Ascending aorta (tissue), 2 donors: Measurements from ENCODE around the gene RCBTB2. TPM values are rescaled to one million over a fixed set of nuclear protein-coding genes. Genes with fewer than 3 reads are reported as not detected.

Experiments
- DNase-seq, 2 donors: peaks; one replicate each; pipeline ENCODE4 v3.0.0-alpha.2; 2019; ENCODE audit warnings: low spot score in 2 of 2
- H3K27ac ChIP-seq, 2 donors: fragments of 200-600 bp; sonication (generic); one replicate each; pipeline ENCODE4 v1.5.1; 2016 to 2017; ENCODE audit warnings: mild to moderate bottlenecking in 1 of 2
- H3K27me3 ChIP-seq: fragments of 200-600 bp; sonication (generic); one replicate; pipeline ENCODE4 v1.5.1; 2017
- H3K36me3 ChIP-seq, 2 donors: fragments of 200-600 bp; sonication (generic); one replicate each; pipeline ENCODE4 v1.5.1; 2016
- H3K4me1 ChIP-seq, 2 donors: fragments of 200-600 bp; sonication (generic); one replicate each; pipeline ENCODE4 v1.5.1; 2016 to 2017; ENCODE audit warnings: mild to moderate bottlenecking in 1 of 2
- H3K4me3 ChIP-seq, 2 donors: fragments of 200-600 bp; sonication (generic); one replicate each; pipeline ENCODE4 v1.5.1; 2016 to 2017; ENCODE audit warnings: mild to moderate bottlenecking in 1 of 2
- H3K9me3 ChIP-seq, 2 donors: fragments of 200-600 bp; sonication (generic); one replicate each; pipeline ENCODE4 v1.5.1; 2016
- CTCF ChIP-seq, 3 experiments: fragments of 200-600 bp in 2 of 3; fragments of 450-650 bp in 1 of 3; sonication (generic) in 2 of 3; IDR thresholded peaks; one replicate each; pipeline ENCODE4 v1.5.1; 2016 to 2019; ENCODE audit warnings: antibody characterized with exemption in 3 of 3, mild to moderate bottlenecking in 1 of 3, moderate library complexity in 1 of 3
- intact Hi-C: fragments of 100-400 bp; cut with DNase I; formaldehyde crosslinking; loops from one replicate; pipeline ENCODE4 v1.15.1; 2023
- total RNA-seq: library from RNA; depleted of rRNA; stranded (reverse); fragments of >200 nt; gene quantifications from one replicate; pipeline ENCODE4 v1.1.0, GENCODE V29; 2016

Gene RCBTB2
- total RNA-seq, 1 donor from 2014 or later, result 1.8 TPM

- Histone ChIP-seq H3K4me3 (no peak overlapping the region), H3K9me3 (no peaks in the 10 kb centered on the region), H3K27ac (peak overlapping the region in 1 of 2 donors; percentile 50), H3K27me3 (no peaks in the 10 kb centered on the region), H3K4me1 (peaks cover 5 to 38% of the 10 kb centered on the region in 2 donors), H3K36me3 (no peaks in the 10 kb centered on the region)
- DNase-seq, result no peak
- intact Hi-C loops, result no loop called here
- TF ChIP-seq CTCF (IDR thresholded peaks at IDR 0.05), result no peak
Observed at GRCh38 chr13:48443442-48444208, 89.3 kb downstream of the RCBTB2 start.

Other genes starting within 250 kb of the RCBTB2 start
- gene RB1, start 229.3 kb downstream of the RCBTB2 start, total RNA-seq, result 10.6 TPM
- 35.7 TPM for gene LPAR6, start 120.0 kb downstream of the RCBTB2 start, total RNA-seq
- 1.2 TPM for gene CYSLTR2, start 120.8 kb upstream of the RCBTB2 start, total RNA-seq